Measurements from ENCODE around the gene GAL3ST1.
A peak's percentile ranks its signal among the peaks of the same experiment; 100 is the strongest.
"Not testable (repeated sequence)": the region's sequence is repeated elsewhere in the genome, so short reads cannot be mapped to it uniquely, and the experiment has no call there.

The GAL3ST1 gene

GRCh38 chr22:30561402-30562189, 12.9 kb downstream of the GAL3ST1 start:
- peaks cover 0 to 10% of the 10 kb centered on the region in 2 experiments for H3K4me1 ChIP-seq (ENCODE audit: control insufficient read depth in 1 of 2, insufficient read depth in 2 of 2, low read length in 2 of 2)
- no peak overlapping the region for H3K4me3 ChIP-seq (ENCODE audit: low read depth, low read length)
- no peak overlapping the region for H3K23ac ChIP-seq (ENCODE audit: low read length)
- no peaks in the 10 kb centered on the region for H3K79me1 ChIP-seq (ENCODE audit: low read length)
- no peaks in the 10 kb centered on the region for H3K27me3 ChIP-seq (ENCODE audit: insufficient read depth, low read length)
- no peak overlapping the region for H3K27ac ChIP-seq (ENCODE audit: low read depth, low read length)
- no peak overlapping the region for H2AFZ ChIP-seq (ENCODE audit: insufficient read depth, low read length, poor library complexity)
- no peak overlapping the region for H2BK5ac ChIP-seq (ENCODE audit: low read depth, low read length, poor library complexity)
- no peak overlapping the region for H3K4me2 ChIP-seq (ENCODE audit: low read length)
- WGBS (ENCODE audit: extremely low coverage, insufficient coverage, insufficient read length), result no CpG with 5 or more reads among the region's 10 CpGs
- H2BK12ac ChIP-seq (ENCODE audit: low read length), result no peak overlapping the region
- H4K12ac ChIP-seq (ENCODE audit: low read depth, low read length), result no peak overlapping the region
- H3K79me2 ChIP-seq (ENCODE audit: control insufficient read depth, insufficient read depth, low read length, poor library complexity), result no peaks in the 10 kb centered on the region
- no peak overlapping the region for H2AK5ac ChIP-seq (ENCODE audit: low read length)
- peak overlapping the region; percentile 39 for H4K91ac ChIP-seq (ENCODE audit: low read depth, low read length)
- DNase-seq, result no peak
- H2BK120ac ChIP-seq (ENCODE audit: insufficient read depth, low read length, poor library complexity), result no peak overlapping the region
- H4K8ac ChIP-seq (ENCODE audit: low read depth, low read length), result peak overlapping the region; percentile 1
- H3K9ac ChIP-seq (ENCODE audit: low read length), result peak overlapping the region; percentile 3
- no peak overlapping the region for H3K14ac ChIP-seq (ENCODE audit: low read length)
- peaks cover 1% of the 10 kb centered on the region for H3K9me3 ChIP-seq (ENCODE audit: insufficient read depth, low read depth, low read length)
- no peak overlapping the region for H3K18ac ChIP-seq (ENCODE audit: low read length)
- H3K4ac ChIP-seq (ENCODE audit: low read depth, low read length), result no peak overlapping the region
- H3K36me3 ChIP-seq (ENCODE audit: control insufficient read depth in 1 of 2, insufficient read depth in 2 of 2, low read length in 2 of 2), result no peaks in the 10 kb centered on the region

GRCh38 chr22:30560643-30561202, 13.7 kb downstream of the GAL3ST1 start:
- not testable (repeated sequence) for H2BK5ac ChIP-seq (ENCODE audit: low read depth, low read length, poor library complexity); H3K27ac ChIP-seq (ENCODE audit: low read depth, low read length); H3K9ac ChIP-seq (ENCODE audit: low read length); H3K79me1 ChIP-seq (ENCODE audit: low read length); H3K14ac ChIP-seq (ENCODE audit: low read length); H3K4me2 ChIP-seq (ENCODE audit: low read length); H3K79me2 ChIP-seq (ENCODE audit: control insufficient read depth, insufficient read depth, low read length, poor library complexity); H4K91ac ChIP-seq (ENCODE audit: low read depth, low read length); H3K36me3 ChIP-seq (ENCODE audit: control insufficient read depth in 1 of 2, insufficient read depth in 2 of 2, low read length in 2 of 2); H2AFZ ChIP-seq (ENCODE audit: insufficient read depth, low read length, poor library complexity); H3K27me3 ChIP-seq (ENCODE audit: insufficient read depth, low read length); H3K4me1 ChIP-seq (ENCODE audit: control insufficient read depth in 1 of 2, insufficient read depth in 2 of 2, low read length in 2 of 2); H3K23ac ChIP-seq (ENCODE audit: low read length); H3K4ac ChIP-seq (ENCODE audit: low read depth, low read length); DNase-seq; H2BK120ac ChIP-seq (ENCODE audit: insufficient read depth, low read length, poor library complexity); H2BK12ac ChIP-seq (ENCODE audit: low read length); H2AK5ac ChIP-seq (ENCODE audit: low read length); H3K4me3 ChIP-seq (ENCODE audit: low read depth, low read length); H3K18ac ChIP-seq (ENCODE audit: low read length); H4K8ac ChIP-seq (ENCODE audit: low read depth, low read length); H4K12ac ChIP-seq (ENCODE audit: low read depth, low read length); H3K9me3 ChIP-seq (ENCODE audit: insufficient read depth, low read depth, low read length)
- WGBS (ENCODE audit: extremely low coverage, insufficient coverage, insufficient read length), result no CpG with 5 or more reads among the region's 11 CpGs

- H2AFZ ChIP-seq (ENCODE audit: insufficient read depth, low read length, poor library complexity), result no peak overlapping the region
- H3K79me1 ChIP-seq (ENCODE audit: low read length), result no peaks in the 10 kb centered on the region
- H3K9me3 ChIP-seq (ENCODE audit: insufficient read depth, low read depth, low read length), result peaks cover 1% of the 10 kb centered on the region
- no peak for DNase-seq
- H3K79me2 ChIP-seq (ENCODE audit: control insufficient read depth, insufficient read depth, low read length, poor library complexity), result no peaks in the 10 kb centered on the region
- no peak overlapping the region for H4K8ac ChIP-seq (ENCODE audit: low read depth, low read length)
- no peak overlapping the region for H3K4me3 ChIP-seq (ENCODE audit: low read depth, low read length)
- H4K91ac ChIP-seq (ENCODE audit: low read depth, low read length), result no peak overlapping the region
- H3K18ac ChIP-seq (ENCODE audit: low read length), result no peak overlapping the region
- peaks cover 0 to 10% of the 10 kb centered on the region in 2 experiments for H3K4me1 ChIP-seq (ENCODE audit: control insufficient read depth in 1 of 2, insufficient read depth in 2 of 2, low read length in 2 of 2)
- H3K36me3 ChIP-seq (ENCODE audit: control insufficient read depth in 1 of 2, insufficient read depth in 2 of 2, low read length in 2 of 2), result no peaks in the 10 kb centered on the region
- H3K27me3 ChIP-seq (ENCODE audit: insufficient read depth, low read length), result no peaks in the 10 kb centered on the region
- H4K12ac ChIP-seq (ENCODE audit: low read depth, low read length), result no peak overlapping the region
- WGBS (ENCODE audit: extremely low coverage, insufficient coverage, insufficient read length), result no CpG with 5 or more reads among the region's 6 CpGs
- no peak overlapping the region for H3K4me2 ChIP-seq (ENCODE audit: low read length)
- no peak overlapping the region for H3K27ac ChIP-seq (ENCODE audit: low read depth, low read length)
- H2BK120ac ChIP-seq (ENCODE audit: insufficient read depth, low read length, poor library complexity), result no peak overlapping the region
- H3K23ac ChIP-seq (ENCODE audit: low read length), result no peak overlapping the region
- no peak overlapping the region for H3K9ac ChIP-seq (ENCODE audit: low read length)
- H2BK12ac ChIP-seq (ENCODE audit: low read length), result no peak overlapping the region
- H2BK5ac ChIP-seq (ENCODE audit: low read depth, low read length, poor library complexity), result no peak overlapping the region
- H3K4ac ChIP-seq (ENCODE audit: low read depth, low read length), result no peak overlapping the region
- no peak overlapping the region for H2AK5ac ChIP-seq (ENCODE audit: low read length)
- no peak overlapping the region for H3K14ac ChIP-seq (ENCODE audit: low read length)
These were observed 14.6 kb downstream of the GAL3ST1 start for GRCh38 chr22:30559889-30560288.

- no peak overlapping the region for H3K23ac ChIP-seq (ENCODE audit: low read length)
- no peak for DNase-seq
- no peak overlapping the region for H4K8ac ChIP-seq (ENCODE audit: low read depth, low read length)
- H3K4me1 ChIP-seq (ENCODE audit: control insufficient read depth in 1 of 2, insufficient read depth in 2 of 2, low read length in 2 of 2), result peaks cover 0 to 7% of the 10 kb centered on the region in 2 experiments
- no peak overlapping the region for H4K91ac ChIP-seq (ENCODE audit: low read depth, low read length)
- no peaks in the 10 kb centered on the region for H3K79me2 ChIP-seq (ENCODE audit: control insufficient read depth, insufficient read depth, low read length, poor library complexity)
- H3K4me3 ChIP-seq (ENCODE audit: low read depth, low read length), result no peak overlapping the region
- H3K18ac ChIP-seq (ENCODE audit: low read length), result no peak overlapping the region
- no peak overlapping the region for H2AFZ ChIP-seq (ENCODE audit: insufficient read depth, low read length, poor library complexity)
- H2BK12ac ChIP-seq (ENCODE audit: low read length), result no peak overlapping the region
- no peak overlapping the region for H2BK120ac ChIP-seq (ENCODE audit: insufficient read depth, low read length, poor library complexity)
- H3K36me3 ChIP-seq (ENCODE audit: control insufficient read depth in 1 of 2, insufficient read depth in 2 of 2, low read length in 2 of 2), result no peaks in the 10 kb centered on the region
- no peak overlapping the region for H2AK5ac ChIP-seq (ENCODE audit: low read length)
- no peak overlapping the region for H2BK5ac ChIP-seq (ENCODE audit: low read depth, low read length, poor library complexity)
- no peak overlapping the region for H3K14ac ChIP-seq (ENCODE audit: low read length)
- no peak overlapping the region for H3K27ac ChIP-seq (ENCODE audit: low read depth, low read length)
- no peak overlapping the region for H3K4me2 ChIP-seq (ENCODE audit: low read length)
- H3K27me3 ChIP-seq (ENCODE audit: insufficient read depth, low read length), result no peaks in the 10 kb centered on the region
- no peak overlapping the region for H3K9ac ChIP-seq (ENCODE audit: low read length)
- no peaks in the 10 kb centered on the region for H3K79me1 ChIP-seq (ENCODE audit: low read length)
- WGBS (ENCODE audit: extremely low coverage, insufficient coverage, insufficient read length), result no CpG with 5 or more reads among the region's 8 CpGs
- no peak overlapping the region for H4K12ac ChIP-seq (ENCODE audit: low read depth, low read length)
- H3K9me3 ChIP-seq (ENCODE audit: insufficient read depth, low read depth, low read length), result peaks cover 1% of the 10 kb centered on the region
- no peak overlapping the region for H3K4ac ChIP-seq (ENCODE audit: low read depth, low read length)
These were observed 17.2 kb downstream of the GAL3ST1 start for GRCh38 chr22:30557243-30557642.
